Mesodermal cell (in vitro differentiated cells): ENCODE results near the gene GLRA2.

Source experiments
- H3K27ac ChIP-seq: 2 replicates; pipeline ENCODE4 v1.7.0; 2013; ENCODE audit warnings: mild to moderate bottlenecking, low read depth, low read length, moderate library complexity; ENCODE audit not compliant: severe bottlenecking
- H3K36me3 ChIP-seq: 2 replicates; pipeline ENCODE4 v1.7.1; 2013; ENCODE audit warnings: mild to moderate bottlenecking, low read length, moderate library complexity; ENCODE audit not compliant: control insufficient read depth, insufficient read depth
- H3K4me1 ChIP-seq: one replicate; pipeline ENCODE4 v1.7.1; 2013; ENCODE audit warnings: mild to moderate bottlenecking, low read length; ENCODE audit not compliant: insufficient read depth, control insufficient read depth, poor library complexity, severe bottlenecking
- H3K4me3 ChIP-seq: 2 replicates; pipeline ENCODE4 v1.7.0; 2013; ENCODE audit warnings: low read length, control low read depth, mild to moderate bottlenecking; ENCODE audit not compliant: insufficient read depth, poor library complexity, severe bottlenecking; ENCODE audit errors: extremely low read depth
- H3K9me3 ChIP-seq: 2 replicates; pipeline ENCODE4 v1.7.1; 2013; ENCODE audit warnings: mild to moderate bottlenecking, low read length, moderate library complexity; ENCODE audit not compliant: control insufficient read depth
- WGBS, 2 experiments: methylation state at CpG; one replicate each; pipeline ENCODE4 v1.1.5; 2013; ENCODE audit warnings: missing lambda C conversion rate in 2 of 2; ENCODE audit not compliant: insufficient coverage in 2 of 2; 5-methylcytosine and 5-hydroxymethylcytosine counted together

Gene GLRA2

GRCh38 chrX:14509325-14510057, 19.8 kb upstream of the GLRA2 start:
- Histone ChIP-seq H3K4me3 (no peak overlapping the region), H3K9me3 (no peaks in the 10 kb centered on the region), H3K4me1 (no peaks in the 10 kb centered on the region), H3K36me3 (no peaks in the 10 kb centered on the region), H3K27ac (no peak overlapping the region)
- no CpG with 5 or more reads among the region's 4 CpGs for WGBS, 2 experiments

- no peaks in the 10 kb centered on the region for H3K4me1 ChIP-seq
Measured at GRCh38 chrX:14528629-14529289, 577 bp upstream of the GLRA2 start.

GRCh38 chrX:14533867-14534266, 4.5 kb downstream of the GLRA2 start:
- H3K36me3 ChIP-seq, result no peaks in the 10 kb centered on the region
- WGBS, 2 experiments, result no CpG with 5 or more reads among the region's 1 CpG
- no peaks in the 10 kb centered on the region for H3K4me1 ChIP-seq
- H3K4me3 ChIP-seq, result no peak overlapping the region
- H3K27ac ChIP-seq, result no peak overlapping the region
- H3K9me3 ChIP-seq, result no peaks in the 10 kb centered on the region

More at GRCh38 chrX:14528629-14529289, 577 bp upstream of the GLRA2 start:
- Histone ChIP-seq H3K27ac (no peak overlapping the region), H3K4me3 (peak overlapping the region; percentile 16), H3K36me3 (no peaks in the 10 kb centered on the region), H3K9me3 (no peaks in the 10 kb centered on the region)
- 24 to 38% methylated on average over 5 to 8 of the region's 14 CpGs for WGBS, 2 experiments

GRCh38 chrX:14546190-14546589, 16.9 kb downstream of the GLRA2 start:
- H3K27ac ChIP-seq, result no peak overlapping the region
- H3K4me1 ChIP-seq, result no peaks in the 10 kb centered on the region
- H3K36me3 ChIP-seq, result no peaks in the 10 kb centered on the region
- WGBS, 2 experiments, result 100% methylated on average over 2 of the region's 4 CpGs; no CpG with 5 or more reads in 1 of the 2 experiments
- H3K9me3 ChIP-seq, result no peaks in the 10 kb centered on the region
- H3K4me3 ChIP-seq, result no peak overlapping the region

- WGBS, 2 experiments, result 67 to 71% methylated on average over 1 of the region's 3 CpGs
- no peak overlapping the region for H3K4me3 ChIP-seq
- H3K27ac ChIP-seq, result no peak overlapping the region
- H3K4me1 ChIP-seq, result no peaks in the 10 kb centered on the region
- H3K9me3 ChIP-seq, result no peaks in the 10 kb centered on the region
- H3K36me3 ChIP-seq, result no peaks in the 10 kb centered on the region
Measured at GRCh38 chrX:14554131-14554715, 24.9 kb downstream of the GLRA2 start.

GRCh38 chrX:14564058-14564457, 34.7 kb downstream of the GLRA2 start:
- Histone ChIP-seq H3K4me3 (no peak overlapping the region), H3K36me3 (no peaks in the 10 kb centered on the region), H3K27ac (no peak overlapping the region), H3K4me1 (no peaks in the 10 kb centered on the region), H3K9me3 (no peaks in the 10 kb centered on the region)
- WGBS, 2 experiments, result no CpG with 5 or more reads among the region's 2 CpGs

GRCh38 chrX:14573161-14573560, 43.8 kb downstream of the GLRA2 start:
- H3K4me3 ChIP-seq, result no peak overlapping the region
- no peaks in the 10 kb centered on the region for H3K36me3 ChIP-seq
- H3K9me3 ChIP-seq, result no peaks in the 10 kb centered on the region
- H3K4me1 ChIP-seq, result no peaks in the 10 kb centered on the region
- 100% methylated on average over 1 of the region's 2 CpGs; no CpG with 5 or more reads in 1 of the 2 experiments for WGBS, 2 experiments
- no peak overlapping the region for H3K27ac ChIP-seq

GRCh38 chrX:14581081-14581480, 51.7 kb downstream of the GLRA2 start:
- WGBS, 2 experiments, result 90 to 100% methylated on average over 5 to 8 of the region's 8 CpGs

GRCh38 chrX:14584548-14584947, 55.2 kb downstream of the GLRA2 start:
- no peaks in the 10 kb centered on the region for H3K4me1 ChIP-seq
- H3K4me3 ChIP-seq, result no peak overlapping the region
- 60% methylated on average over 1 of the region's 2 CpGs; no CpG with 5 or more reads in 1 of the 2 experiments for WGBS, 2 experiments
- no peaks in the 10 kb centered on the region for H3K9me3 ChIP-seq
- H3K27ac ChIP-seq, result no peak overlapping the region
- H3K36me3 ChIP-seq, result no peaks in the 10 kb centered on the region

More at GRCh38 chrX:14581081-14581480, 51.7 kb downstream of the GLRA2 start:
- Histone ChIP-seq H3K4me3 (no peak overlapping the region), H3K9me3 (no peaks in the 10 kb centered on the region), H3K36me3 (no peaks in the 10 kb centered on the region), H3K4me1 (no peaks in the 10 kb centered on the region), H3K27ac (no peak overlapping the region)

- no peak overlapping the region for H3K4me3 ChIP-seq
- no peaks in the 10 kb centered on the region for H3K36me3 ChIP-seq
- H3K27ac ChIP-seq, result no peak overlapping the region
- no peaks in the 10 kb centered on the region for H3K9me3 ChIP-seq
- no peaks in the 10 kb centered on the region for H3K4me1 ChIP-seq
- WGBS, 2 experiments, result no CpG with 5 or more reads among the region's 2 CpGs
Measured at GRCh38 chrX:14590216-14590615, 60.9 kb downstream of the GLRA2 start.
